Retinal pigment epithelial cell (primary cell): Measurements from ENCODE around the gene LILRB4.
"Not testable (repeated sequence)": the region's sequence is repeated elsewhere in the genome, so short reads cannot be mapped to it uniquely, and the experiment has no call there.

ENCODE experiments used
- DNase-seq: peaks from one replicate; pipeline ENCODE4 v3.0.0-alpha.2; 2010; ENCODE audit warnings: low read depth
- H3K4me3 ChIP-seq: 2 replicates; pipeline ENCODE4 v1.5.1; 2011; ENCODE audit warnings: mild to moderate bottlenecking, low read length, control low read depth, moderate library complexity
- TF ChIP-seq, protein P1 (sequence below): conservative IDR thresholded peaks from 2 replicates; pipeline ENCODE4 v1.5.1; 2011; ENCODE audit warnings: low read depth, low read length, control low read depth, inconsistent platforms

LILRB4 gene

DNA sequence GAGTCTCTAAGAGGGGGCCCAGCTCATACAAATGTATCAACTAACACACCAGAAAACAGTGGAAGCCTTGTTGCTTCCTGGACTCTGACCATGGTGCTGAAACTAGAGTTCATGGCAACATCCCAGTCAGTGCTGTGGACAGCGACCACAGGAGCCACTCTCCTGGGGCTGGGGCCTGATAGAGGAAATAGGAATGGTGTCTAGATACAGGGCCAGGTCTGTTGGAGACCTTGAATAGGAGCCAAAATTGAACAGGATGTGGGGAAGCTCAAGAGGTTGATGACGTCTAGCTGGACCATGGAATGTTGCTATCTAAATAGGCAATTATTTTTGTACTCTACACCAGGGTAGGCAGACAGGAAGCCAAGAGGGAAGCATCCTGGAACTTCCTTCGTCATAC is 21.7 kb downstream of the LILRB4 start:
- TF ChIP-seq, protein P1, sequence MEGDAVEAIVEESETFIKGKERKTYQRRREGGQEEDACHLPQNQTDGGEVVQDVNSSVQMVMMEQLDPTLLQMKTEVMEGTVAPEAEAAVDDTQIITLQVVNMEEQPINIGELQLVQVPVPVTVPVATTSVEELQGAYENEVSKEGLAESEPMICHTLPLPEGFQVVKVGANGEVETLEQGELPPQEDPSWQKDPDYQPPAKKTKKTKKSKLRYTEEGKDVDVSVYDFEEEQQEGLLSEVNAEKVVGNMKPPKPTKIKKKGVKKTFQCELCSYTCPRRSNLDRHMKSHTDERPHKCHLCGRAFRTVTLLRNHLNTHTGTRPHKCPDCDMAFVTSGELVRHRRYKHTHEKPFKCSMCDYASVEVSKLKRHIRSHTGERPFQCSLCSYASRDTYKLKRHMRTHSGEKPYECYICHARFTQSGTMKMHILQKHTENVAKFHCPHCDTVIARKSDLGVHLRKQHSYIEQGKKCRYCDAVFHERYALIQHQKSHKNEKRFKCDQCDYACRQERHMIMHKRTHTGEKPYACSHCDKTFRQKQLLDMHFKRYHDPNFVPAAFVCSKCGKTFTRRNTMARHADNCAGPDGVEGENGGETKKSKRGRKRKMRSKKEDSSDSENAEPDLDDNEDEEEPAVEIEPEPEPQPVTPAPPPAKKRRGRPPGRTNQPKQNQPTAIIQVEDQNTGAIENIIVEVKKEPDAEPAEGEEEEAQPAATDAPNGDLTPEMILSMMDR, result no peak
- H3K4me3 ChIP-seq, result no peak overlapping the region
- DNase-seq, result no peak

DNA sequence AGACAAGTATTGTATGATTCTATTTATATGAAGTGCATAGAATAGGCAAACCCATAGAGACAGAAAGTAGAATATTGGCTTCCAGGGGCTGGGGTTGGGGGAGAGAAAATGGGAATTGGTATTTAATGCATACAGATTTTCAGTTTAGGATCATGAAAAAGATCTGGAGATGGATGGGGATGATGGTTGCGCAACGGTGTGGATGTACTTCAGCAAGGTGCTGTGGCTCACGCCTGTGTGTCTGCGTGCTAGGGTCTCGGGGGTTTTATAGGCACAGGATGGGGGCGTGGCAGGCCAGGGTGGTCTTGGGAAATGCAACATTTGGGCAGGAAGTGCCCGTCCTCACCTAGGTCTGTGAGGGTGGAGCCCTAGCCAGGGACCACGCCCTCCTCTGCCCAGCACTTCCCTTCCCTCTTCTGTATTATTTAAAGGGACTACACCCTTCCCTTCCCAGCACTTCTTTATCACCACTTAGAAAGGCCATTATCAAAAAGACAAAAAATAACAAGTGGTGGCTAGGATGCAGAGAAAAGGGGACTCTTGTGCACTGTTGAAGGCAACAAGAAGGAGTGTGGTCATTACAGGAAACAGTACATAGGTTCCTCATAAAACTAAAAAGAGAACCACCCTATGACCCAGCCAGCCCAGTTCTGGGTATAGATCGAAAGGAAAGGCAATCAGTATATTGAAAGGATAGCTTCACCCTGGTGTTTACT is 29.0 kb downstream of the LILRB4 start:
- DNase-seq, result no peak
- no peak overlapping the region for H3K4me3 ChIP-seq
- TF ChIP-seq, protein P1, result no peak

DNA sequence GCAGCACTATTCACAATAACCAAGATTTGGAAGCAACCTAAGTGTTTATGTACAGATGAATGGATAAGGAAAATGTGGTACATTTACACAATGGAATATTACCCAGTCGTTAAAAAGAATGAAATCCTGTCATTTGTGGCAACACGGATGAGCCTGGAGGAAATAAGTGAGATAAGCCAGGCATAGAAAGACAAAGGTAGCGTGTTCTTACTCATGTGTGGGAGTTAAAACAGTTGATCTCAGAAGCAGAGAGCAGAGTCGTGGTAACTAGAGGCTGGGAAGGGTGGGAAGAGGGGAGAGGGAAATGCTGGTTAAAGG is 29.5 kb downstream of the LILRB4 start:
- TF ChIP-seq, protein P1, result no peak
- no peak overlapping the region for H3K4me3 ChIP-seq
- no peak for DNase-seq

DNA sequence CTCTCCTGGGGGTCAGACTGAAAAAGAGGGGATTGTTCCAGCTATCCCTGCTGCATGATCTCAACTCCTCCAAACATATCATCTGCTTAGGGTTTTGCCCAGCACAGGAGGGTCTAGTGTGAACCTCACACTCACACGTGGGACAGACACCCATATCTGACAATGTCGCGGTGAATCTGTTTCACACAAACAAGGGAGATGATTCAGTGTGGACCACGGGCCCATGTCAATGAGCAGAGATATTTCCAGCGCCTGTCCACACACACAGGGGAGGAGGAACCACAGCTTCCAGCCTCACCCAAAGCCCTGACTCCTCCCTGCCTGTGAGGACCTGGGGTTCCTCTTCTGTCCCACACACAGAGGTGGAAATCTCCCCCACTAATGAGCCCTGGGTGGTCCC is 31.9 kb downstream of the LILRB4 start:
- no peak for DNase-seq
- H3K4me3 ChIP-seq, result no peak overlapping the region
- TF ChIP-seq, protein P1, result no peak

DNA sequence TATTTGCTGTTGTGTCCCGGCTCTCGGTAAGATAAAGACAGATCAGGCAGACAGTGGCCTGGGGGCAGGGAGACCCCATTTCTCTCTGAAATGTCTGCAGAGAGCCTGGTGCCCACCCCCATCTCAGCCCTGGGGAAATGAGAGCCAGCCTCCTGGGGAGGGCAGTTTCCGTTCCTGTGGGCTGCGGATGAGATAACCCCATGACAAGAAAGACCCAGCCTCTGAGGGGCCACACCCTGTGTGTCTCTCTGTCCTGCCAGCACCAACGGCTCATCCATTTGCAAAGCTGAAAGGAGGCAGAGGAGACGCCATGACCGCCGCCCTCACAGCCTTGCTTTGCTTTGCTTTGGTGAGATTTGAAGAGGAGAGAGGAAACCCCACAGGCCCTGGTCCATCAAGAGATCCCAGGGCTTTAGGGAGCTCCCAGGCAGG is 33.3 kb downstream of the LILRB4 start:
- DNase-seq, result no peak
- TF ChIP-seq, protein P1, result no peak
- H3K4me3 ChIP-seq, result no peak overlapping the region

DNA sequence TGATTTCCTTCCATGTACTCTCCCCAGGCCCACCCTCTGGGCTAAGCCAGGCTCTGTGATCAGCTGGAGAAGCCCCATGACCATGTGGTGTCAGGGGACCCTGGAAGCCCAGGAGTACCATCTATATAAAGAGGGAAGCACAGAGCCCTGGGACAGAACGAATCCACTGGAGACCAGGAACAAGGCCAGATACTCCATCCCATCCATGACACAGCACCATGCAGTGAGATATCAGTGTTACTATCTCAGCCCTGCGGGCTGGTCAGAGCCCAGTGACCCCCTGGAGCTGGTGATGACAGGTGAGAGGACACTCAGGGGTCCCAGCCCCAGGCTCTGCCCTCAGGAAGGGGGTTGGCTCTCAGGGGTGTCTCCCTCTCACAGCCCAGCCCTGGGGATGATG is 34.0 kb downstream of the LILRB4 start:
- no peak for DNase-seq
- no peak overlapping the region for H3K4me3 ChIP-seq
- TF ChIP-seq, protein P1, result no peak

DNA sequence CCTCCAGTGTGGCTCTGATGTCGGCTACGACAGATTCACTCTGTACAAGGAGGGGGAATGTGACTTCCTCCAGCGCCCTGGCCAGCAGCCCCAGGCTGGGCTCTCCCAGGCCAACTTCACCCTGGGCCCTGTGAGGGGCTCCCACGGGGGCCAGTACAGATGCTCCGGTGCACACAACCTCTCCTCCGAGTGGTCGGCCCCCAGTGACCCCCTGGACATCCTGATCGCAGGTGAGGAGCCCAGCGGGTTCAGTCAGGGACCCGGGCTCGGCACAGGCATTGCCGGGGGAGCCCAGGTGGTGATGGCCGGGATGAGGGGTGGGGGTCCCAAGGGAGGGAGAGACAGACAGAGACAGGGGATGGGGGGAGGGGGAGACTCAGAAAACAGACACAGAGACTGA is 34.9 kb downstream of the LILRB4 start:
- DNase-seq, result not testable (repeated sequence)

More for the DNA sequence above, 34.9 kb downstream of the LILRB4 start:
- not testable (repeated sequence) for H3K4me3 ChIP-seq
